ENCODE measurements around the gene GRID1. TPM values are rescaled to one million over a fixed set of nuclear protein-coding genes. Genes with fewer than 3 reads are reported as not detected.
A peak's percentile ranks its signal among the peaks of the same experiment; 100 is the strongest.

GRID1 gene
- total RNA-seq, 1 donor from 2014 or later: 7.1 TPM

DNA sequence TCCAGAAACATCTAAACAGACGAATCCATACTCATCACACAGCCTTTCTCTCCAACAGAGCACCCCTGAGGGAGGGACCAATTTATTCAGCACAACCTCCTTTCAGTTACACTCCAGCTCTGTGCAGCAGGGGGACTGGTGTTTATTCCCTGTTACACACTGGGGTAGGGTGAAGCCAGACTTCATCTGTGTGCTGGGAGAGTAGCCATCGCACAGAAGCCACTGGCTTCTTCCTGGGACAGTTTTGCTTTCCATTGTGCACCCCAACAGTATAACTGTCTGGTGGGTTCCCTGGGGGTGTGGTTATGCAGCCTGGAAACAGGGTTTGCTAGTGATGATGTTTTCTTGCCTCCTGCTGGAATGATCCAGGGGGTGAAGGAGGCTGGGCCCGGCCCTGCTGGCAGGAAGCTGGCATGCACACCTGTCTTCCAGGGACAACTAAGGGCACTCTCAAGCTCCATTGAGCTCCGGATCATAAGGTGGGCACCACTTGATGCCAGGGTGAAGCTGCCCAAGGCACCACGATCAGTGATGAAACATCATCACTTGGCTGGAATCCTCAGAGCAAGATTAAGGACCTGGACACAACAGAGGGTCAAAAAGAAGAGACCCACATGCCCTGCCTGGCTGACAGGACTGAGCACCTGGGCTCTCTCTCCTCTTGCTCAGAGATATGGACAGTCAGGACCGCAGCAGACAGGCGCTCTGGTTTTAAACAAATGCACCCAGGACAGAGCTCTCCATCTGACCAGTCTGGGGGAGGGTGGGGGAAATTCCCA lies 293.2 kb downstream of the GRID1 start:
- no peak overlapping the region for H3K4me3 ChIP-seq
- H3K27ac ChIP-seq: no peak overlapping the region
- no peaks in the 10 kb centered on the region for H3K9me3 ChIP-seq
- TF ChIP-seq POLR2AphosphoS5 (IDR thresholded peaks at IDR 0.05; ENCODE audit: insufficient read depth in 1 of 2, low read depth in 1 of 2) (no peak), POLR2A (IDR thresholded peaks at IDR 0.05) (no peak)
- TF ChIP-seq, protein P1, sequence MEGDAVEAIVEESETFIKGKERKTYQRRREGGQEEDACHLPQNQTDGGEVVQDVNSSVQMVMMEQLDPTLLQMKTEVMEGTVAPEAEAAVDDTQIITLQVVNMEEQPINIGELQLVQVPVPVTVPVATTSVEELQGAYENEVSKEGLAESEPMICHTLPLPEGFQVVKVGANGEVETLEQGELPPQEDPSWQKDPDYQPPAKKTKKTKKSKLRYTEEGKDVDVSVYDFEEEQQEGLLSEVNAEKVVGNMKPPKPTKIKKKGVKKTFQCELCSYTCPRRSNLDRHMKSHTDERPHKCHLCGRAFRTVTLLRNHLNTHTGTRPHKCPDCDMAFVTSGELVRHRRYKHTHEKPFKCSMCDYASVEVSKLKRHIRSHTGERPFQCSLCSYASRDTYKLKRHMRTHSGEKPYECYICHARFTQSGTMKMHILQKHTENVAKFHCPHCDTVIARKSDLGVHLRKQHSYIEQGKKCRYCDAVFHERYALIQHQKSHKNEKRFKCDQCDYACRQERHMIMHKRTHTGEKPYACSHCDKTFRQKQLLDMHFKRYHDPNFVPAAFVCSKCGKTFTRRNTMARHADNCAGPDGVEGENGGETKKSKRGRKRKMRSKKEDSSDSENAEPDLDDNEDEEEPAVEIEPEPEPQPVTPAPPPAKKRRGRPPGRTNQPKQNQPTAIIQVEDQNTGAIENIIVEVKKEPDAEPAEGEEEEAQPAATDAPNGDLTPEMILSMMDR (IDR thresholded peaks at IDR 0.05): no peak
- H3K4me1 ChIP-seq: no peaks in the 10 kb centered on the region
- H3K27me3 ChIP-seq: no peaks in the 10 kb centered on the region
- H3K36me3 ChIP-seq: no peaks in the 10 kb centered on the region
- DNase-seq (ENCODE audit: extremely low spot score in 2 of 2): peak; percentile 40 to 70
- intact Hi-C loops (cut with DNase I): no loop called here

DNA sequence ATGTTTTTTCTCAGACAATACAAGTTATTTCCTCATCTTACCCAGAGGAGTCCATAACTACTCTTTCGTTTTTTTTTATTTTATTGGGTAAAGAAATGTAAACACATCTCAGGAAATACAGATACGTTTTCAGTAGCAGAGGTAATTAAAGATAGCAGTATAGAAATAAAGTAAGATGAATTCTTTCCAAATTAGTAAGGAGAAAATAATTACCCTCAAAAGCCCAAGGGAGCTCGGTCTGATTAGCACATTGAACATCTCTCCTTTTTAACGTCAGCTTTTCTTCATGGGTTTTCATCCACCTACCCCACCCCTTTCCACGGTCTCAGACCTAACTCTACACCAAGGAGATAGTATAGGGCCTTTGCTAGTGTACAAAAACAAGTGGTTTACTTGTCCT lies 294.2 kb downstream of the GRID1 start:
- no peak for TF ChIP-seq POLR2A (IDR thresholded peaks at IDR 0.05)
- TF ChIP-seq, protein P1 (IDR thresholded peaks at IDR 0.05): no peak
- no peak for TF ChIP-seq POLR2AphosphoS5 (IDR thresholded peaks at IDR 0.05; ENCODE audit: insufficient read depth in 1 of 2, low read depth in 1 of 2)
- H3K36me3 ChIP-seq: no peaks in the 10 kb centered on the region
- H3K27ac ChIP-seq: no peak overlapping the region
- no peaks in the 10 kb centered on the region for H3K9me3 ChIP-seq
- intact Hi-C loops (cut with DNase I): no loop called here
- H3K4me1 ChIP-seq: no peaks in the 10 kb centered on the region
- H3K27me3 ChIP-seq: no peaks in the 10 kb centered on the region
- H3K4me3 ChIP-seq: no peak overlapping the region
- DNase-seq (ENCODE audit: extremely low spot score in 2 of 2): peak in 1 of 2 donors; percentile 16

DNA sequence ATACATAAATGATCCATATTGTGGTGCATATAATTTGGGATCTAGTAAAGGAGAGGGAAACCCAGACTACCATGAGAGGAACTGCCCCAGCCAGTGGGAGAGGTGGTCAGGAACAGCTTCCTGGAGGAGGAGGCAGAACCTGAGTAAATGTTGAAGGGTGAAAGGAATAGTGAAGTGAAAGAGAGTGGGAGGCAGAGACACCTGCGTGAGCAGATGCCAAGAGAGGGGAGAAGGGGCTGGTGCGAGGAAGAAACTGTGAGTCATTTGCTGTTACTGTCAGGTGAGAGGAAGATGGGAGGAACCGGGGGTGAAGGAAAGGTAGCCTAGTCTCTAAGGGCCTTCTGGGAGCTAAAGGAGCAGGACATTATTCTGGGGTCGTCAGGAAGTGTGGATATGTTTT lies 294.8 kb downstream of the GRID1 start:
- intact Hi-C loops (cut with DNase I): no loop called here
- no peaks in the 10 kb centered on the region for H3K9me3 ChIP-seq
- TF ChIP-seq, protein P1 (IDR thresholded peaks at IDR 0.05): no peak
- TF ChIP-seq POLR2AphosphoS5 (IDR thresholded peaks at IDR 0.05; ENCODE audit: insufficient read depth in 1 of 2, low read depth in 1 of 2) (no peak), POLR2A (IDR thresholded peaks at IDR 0.05) (no peak)
- no peaks in the 10 kb centered on the region for H3K4me1 ChIP-seq
- peak; percentile 40 to 49 for DNase-seq (ENCODE audit: extremely low spot score in 2 of 2)
- no peaks in the 10 kb centered on the region for H3K36me3 ChIP-seq
- H3K4me3 ChIP-seq: no peak overlapping the region
- H3K27ac ChIP-seq: no peak overlapping the region
- H3K27me3 ChIP-seq: no peaks in the 10 kb centered on the region

DNA sequence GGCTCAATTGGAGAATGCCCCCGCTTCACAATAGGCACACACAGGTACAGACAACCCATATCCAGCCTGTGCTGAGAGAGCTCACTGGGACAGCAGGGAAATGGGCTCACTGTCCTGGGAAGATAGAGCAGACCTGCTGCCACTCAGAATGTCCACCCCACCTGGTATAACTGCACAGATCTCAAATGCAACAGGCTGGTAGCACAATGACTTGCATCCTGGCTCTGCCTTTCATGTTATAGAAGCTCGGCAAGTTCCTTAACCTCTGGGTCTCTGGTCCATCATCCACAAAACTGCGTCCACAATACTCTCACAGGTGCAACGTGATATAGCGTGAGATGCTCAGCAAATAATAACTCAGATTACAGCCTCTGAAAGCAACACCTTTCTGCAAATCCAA lies 295.4 kb downstream of the GRID1 start:
- no peaks in the 10 kb centered on the region for H3K36me3 ChIP-seq
- no peaks in the 10 kb centered on the region for H3K9me3 ChIP-seq
- intact Hi-C loops (cut with DNase I): no loop called here
- no peaks in the 10 kb centered on the region for H3K27me3 ChIP-seq
- H3K27ac ChIP-seq: no peak overlapping the region
- DNase-seq (ENCODE audit: extremely low spot score in 2 of 2): peak; percentile 64 to 81
- TF ChIP-seq POLR2AphosphoS5 (IDR thresholded peaks at IDR 0.05; ENCODE audit: insufficient read depth in 1 of 2, low read depth in 1 of 2) (no peak), POLR2A (IDR thresholded peaks at IDR 0.05) (no peak)
- TF ChIP-seq, protein P1 (IDR thresholded peaks at IDR 0.05): no peak
- no peaks in the 10 kb centered on the region for H3K4me1 ChIP-seq
- no peak overlapping the region for H3K4me3 ChIP-seq

DNA sequence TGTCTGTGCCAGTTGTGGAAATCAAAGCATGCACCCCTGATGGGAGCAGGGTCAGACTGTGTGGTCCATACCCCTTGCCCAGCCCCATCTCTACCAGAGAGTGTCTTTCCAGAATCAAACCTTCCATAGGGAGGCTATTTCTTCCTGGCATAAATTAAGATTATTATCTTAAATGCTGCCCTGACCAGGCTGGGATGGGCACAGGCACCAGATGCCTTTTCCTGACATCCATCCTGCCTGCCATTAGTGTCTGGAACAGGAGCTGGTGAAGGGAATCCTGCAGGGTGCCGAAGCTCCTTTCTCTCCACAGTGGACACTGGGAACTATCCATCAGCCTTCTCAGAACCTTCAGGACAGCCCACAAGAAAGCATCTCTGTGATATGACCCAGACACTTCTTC lies 296.3 kb downstream of the GRID1 start:
- Histone ChIP-seq H3K4me1 (no peaks in the 10 kb centered on the region), H3K27ac (no peak overlapping the region), H3K36me3 (no peaks in the 10 kb centered on the region), H3K27me3 (no peaks in the 10 kb centered on the region), H3K4me3 (no peak overlapping the region), H3K9me3 (no peaks in the 10 kb centered on the region)
- no peak for TF ChIP-seq POLR2A (IDR thresholded peaks at IDR 0.05)
- TF ChIP-seq, protein P1 (IDR thresholded peaks at IDR 0.05): no peak
- no peak for TF ChIP-seq POLR2AphosphoS5 (IDR thresholded peaks at IDR 0.05; ENCODE audit: insufficient read depth in 1 of 2, low read depth in 1 of 2)
- intact Hi-C loops (cut with DNase I): no loop called here
- DNase-seq (ENCODE audit: extremely low spot score in 2 of 2): peak in 1 of 2 donors; percentile 79
